HG02798 (cell line): ENCODE data around the gene ALOX5.
"Not testable (repeated sequence)": the region's sequence is repeated elsewhere in the genome, so short reads cannot be mapped to it uniquely, and the experiment has no call there.

ENCODE experiments used
- ATAC-seq: cut with Tn5 transposase; IDR thresholded peaks from one replicate; pipeline ENCODE4 v1.9.1; 2021; ENCODE audit warnings: mild to moderate bottlenecking; ENCODE audit not compliant: unreplicated experiment, poor library complexity

Gene ALOX5

GRCh38 chr10:45460235-45460878 lies 86.3 kb downstream of the ALOX5 start:
- ATAC-seq = peak; percentile 40

DNA sequence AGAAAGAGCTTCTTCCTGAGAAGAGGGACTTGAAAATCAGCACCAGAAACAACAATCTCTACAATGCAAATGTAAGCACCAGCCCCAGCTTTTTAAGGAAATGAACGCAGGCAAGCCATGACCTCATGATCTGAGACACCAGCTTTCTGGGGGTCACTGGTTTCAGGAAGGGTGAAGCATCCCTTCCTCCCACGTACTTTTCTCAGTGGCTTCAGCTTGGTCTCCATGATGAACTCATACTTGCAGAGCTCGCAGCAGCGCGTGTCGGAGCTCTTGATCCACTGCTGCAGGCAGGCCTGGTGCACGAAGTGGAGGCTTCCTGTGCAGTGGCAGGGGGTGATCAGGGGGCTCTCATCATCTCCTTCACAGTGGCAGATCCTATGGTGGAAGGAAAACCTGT lies 87.0 kb downstream of the ALOX5 start:
- ATAC-seq = peak; percentile 77

DNA sequence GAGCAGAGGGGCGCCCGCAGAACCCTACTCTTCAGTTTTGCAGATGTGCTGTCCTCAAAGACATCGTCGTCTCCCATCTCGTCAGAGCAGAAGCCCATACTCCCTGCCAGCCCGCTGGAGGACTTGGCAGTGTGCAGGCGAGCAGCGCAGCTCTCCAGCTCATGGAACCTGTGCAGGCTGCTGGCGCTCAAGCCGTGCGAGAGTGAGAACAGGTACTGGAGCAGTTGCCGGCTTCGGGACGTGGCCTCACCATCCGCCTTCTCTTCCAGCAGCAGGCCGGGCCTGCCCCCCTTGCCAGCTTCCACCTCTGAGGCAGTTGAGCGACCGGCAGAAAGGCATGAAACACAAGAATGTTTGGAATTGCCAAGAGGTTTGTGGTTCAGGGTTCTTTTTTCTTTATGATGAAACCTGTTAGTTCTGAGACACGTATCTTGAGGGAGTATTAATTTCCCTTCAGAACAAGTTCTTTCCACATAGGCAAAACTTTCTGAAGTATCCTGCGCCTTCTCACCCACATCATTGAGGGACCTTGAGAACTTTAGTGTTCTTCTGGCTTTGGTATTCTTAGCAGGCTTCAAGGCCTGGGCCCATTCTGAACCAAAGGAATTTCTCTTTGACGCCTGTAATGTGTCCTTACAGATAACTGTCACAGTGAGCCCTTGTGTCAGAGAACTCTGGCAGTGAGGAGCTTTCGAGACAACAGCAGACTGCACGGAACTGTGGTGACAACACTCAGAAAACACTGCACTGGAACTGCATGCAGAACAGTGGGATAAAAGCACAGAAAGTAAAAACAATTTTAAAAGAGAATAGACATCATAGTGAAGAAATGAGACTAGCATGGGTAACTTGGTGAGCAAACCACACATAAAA lies 89.5 kb downstream of the ALOX5 start:
- no peak for ATAC-seq

GRCh38 chr10:45464958-45465567 lies 91.0 kb downstream of the ALOX5 start:
- peak; percentile 49 for ATAC-seq

DNA sequence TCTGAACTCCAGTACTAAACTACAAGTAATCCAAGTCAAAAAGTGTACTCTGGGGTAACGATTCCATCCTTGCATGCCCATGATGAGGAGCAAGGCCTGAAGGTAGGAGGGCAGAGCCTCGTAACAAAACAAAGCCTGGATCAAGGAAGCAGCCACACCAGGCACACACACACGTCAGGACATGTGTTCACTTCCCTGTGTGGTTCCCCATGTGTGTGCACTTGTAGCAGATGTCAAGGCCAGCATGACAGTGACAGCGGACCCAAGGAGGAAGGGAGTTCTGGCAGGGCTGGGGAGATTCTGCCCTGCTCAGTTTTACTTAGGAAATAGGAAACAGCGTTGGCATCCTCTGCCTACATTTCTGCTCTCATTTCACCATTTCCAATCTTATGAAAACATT lies 92.8 kb downstream of the ALOX5 start:
- no peak for ATAC-seq

DNA sequence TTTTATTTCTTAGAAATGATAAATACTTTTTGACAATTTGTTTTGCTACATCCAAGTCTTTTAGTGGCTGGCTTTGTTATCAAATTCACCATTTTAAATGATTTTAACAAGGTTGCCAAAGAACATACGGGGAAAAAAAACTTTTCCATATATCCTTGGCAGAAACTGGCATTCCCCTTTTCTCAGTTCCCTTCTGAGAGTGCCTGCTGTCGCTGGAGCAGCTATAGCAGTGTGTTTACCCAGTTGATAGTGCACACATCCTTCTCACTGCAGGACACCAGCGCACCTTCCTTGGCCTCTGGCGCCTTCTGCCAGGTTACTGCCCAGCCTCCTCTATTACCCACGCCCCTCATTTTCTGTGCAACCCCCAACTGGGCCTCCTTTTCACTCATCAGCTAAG lies 94.1 kb downstream of the ALOX5 start:
- no peak for ATAC-seq

DNA sequence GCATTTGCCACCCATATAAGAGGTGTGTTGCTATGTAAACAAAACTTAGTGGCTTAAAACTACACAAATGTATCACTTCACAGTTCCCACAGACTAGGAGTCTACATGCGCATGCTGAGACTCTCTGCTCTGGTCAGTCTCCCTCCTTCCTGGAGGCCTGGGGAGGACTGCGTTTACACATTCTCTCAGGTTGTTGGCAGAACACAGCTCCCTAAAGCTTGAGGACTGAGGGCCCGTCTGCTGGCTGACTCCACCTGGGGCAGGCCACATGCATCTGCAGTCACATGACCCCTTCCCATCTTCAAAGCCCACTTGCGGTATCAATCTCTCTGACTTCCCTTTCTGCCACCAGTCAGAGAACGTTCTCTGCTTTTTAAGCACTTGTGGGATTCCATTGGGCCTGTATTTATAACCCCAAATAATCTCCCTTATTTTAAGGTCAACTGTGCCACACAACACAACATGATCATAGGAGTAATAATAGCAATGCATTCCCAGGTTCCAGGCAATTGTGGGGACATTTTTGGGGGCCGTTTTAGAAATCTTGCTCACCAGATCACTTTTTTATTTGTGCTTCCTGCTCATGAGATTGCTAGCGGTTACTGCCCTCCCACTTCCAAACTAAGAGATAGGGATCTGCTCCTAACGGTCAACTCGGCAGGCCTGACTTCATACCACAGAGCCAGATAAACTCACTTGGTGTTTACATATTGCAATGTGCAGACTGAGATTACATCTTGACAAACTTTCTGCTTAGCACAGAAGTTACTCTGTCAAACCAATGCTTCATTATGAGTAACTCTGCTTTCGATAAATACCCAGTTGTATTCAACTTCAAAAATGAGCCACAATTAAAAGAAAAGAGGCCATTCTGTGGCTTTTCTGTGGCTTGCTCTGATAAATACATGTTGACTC lies 96.3 kb downstream of the ALOX5 start:
- no peak for ATAC-seq

- ATAC-seq = no peak
Measured at GRCh38 chr10:45471059-45471458, 97.0 kb downstream of the ALOX5 start.

DNA sequence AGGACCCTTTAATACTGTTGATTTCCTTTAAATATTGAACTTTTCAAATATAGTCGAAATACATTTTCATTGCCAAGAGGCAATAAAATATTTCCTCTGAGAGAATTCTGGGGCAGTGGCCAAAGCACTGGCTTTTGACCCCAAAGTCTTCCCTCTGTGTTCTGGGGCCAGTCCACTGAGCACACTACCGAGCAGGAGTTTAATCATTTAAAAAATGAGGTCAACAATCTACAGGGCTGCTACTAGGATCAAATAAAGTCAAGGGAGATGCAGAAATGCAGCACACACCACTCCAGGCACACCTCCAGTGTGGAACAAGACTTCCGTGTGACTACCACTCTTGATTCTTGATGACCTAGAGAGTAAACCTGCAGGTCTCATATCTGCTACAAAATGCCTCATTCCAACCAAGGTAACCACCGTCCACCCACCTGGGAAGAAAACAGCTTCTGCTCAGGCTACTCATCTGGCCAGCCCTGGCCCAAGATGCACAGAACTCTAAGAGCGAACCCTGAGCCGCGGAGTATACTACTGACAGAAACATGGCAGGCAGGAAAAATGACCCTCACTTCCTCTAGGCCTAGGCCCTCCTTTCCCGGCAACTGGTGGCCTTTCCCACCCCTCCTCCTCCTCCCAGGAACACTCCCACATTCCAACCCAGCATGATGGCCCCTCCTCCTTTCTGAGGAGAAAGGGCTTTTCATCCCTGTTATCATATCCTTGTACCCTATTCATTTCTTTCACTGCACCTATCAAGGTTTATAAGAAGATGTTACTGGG lies 97.7 kb downstream of the ALOX5 start:
- no peak for ATAC-seq

DNA sequence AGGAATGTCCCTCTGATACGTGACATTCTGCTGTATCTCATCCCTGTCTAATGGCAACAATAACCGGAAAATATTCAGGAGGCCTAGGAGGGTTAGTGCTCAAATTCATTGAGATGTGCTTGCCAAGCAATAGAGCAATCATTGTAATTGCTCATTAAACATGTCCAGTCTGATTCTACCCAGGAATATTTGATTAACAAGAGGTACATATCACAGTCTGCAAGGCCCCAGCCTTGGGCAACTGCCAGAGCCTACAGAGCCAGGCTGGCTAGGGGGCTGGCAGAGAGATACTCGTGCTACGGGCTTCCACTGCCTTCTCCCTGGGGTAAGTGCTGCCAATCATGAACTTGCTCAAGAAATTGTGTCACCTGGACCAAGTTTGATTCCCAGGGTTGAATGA lies 99.1 kb downstream of the ALOX5 start:
- ATAC-seq = no peak

DNA sequence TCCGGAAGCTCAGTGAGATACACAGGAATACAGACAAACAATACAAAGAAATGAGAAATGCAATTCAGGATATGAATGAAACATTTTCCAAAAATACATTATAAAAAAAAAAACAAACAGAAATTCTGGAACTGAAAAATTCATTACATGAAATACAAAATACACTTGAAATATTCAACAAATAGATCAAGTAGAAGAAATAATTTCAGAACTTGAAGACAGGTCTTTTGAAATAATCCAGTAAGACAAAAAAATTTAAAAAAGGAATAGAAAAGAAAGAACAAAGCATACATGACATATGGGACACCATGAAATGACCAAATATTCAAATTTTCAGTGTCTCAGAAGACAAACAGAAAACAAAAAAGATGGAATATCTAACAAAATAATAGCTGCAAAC lies 102.5 kb downstream of the ALOX5 start:
- no peak for ATAC-seq

GRCh38 chr10:45480294-45480693 lies 106.3 kb downstream of the ALOX5 start:
- no peak for ATAC-seq

DNA sequence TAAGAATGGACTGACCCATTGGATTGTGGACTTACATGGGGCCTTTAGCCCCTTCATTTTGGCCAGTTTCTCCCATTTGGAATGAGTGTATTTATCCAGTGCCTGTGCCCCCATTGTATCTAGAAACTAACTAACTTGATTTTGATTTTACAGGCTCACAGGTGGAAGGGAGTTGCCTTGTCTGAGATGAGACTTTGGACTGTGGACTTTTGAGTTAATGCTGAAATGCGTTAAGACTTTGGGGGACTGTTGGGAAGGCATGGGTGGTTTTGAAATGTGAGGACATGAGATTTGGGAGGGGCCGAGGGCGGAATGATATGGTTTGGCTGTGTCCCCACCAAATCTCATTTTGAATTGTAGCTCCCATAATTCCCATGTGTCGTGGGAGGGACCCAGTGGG lies 107.1 kb downstream of the ALOX5 start:
- ATAC-seq = not testable (repeated sequence)

- ATAC-seq = no peak
Measured at GRCh38 chr10:45483002-45483401, 109.0 kb downstream of the ALOX5 start.

- ATAC-seq = no peak
Measured at GRCh38 chr10:45487735-45488134, 113.7 kb downstream of the ALOX5 start.

DNA sequence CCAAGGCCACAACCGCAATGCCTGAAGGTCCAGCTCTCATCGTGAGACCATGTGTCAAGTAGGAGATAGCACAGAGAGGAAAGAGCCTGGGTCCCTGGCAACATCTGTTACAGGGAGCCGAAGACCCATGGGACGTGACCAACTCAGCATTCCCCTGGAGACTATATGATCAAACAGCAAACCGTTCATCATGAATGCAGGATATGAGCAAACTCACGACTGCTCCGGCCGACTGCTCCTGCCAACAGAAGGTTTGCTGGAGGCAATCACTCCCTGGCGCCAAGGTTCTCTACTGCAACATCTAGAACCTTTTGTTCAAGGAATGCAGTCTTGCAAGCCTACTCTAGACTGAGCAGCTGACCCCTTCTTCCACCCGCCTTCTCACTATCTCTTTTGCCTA lies 114.3 kb downstream of the ALOX5 start:
- ATAC-seq = no peak

GRCh38 chr10:45490277-45490676 lies 116.3 kb downstream of the ALOX5 start:
- no peak for ATAC-seq

DNA sequence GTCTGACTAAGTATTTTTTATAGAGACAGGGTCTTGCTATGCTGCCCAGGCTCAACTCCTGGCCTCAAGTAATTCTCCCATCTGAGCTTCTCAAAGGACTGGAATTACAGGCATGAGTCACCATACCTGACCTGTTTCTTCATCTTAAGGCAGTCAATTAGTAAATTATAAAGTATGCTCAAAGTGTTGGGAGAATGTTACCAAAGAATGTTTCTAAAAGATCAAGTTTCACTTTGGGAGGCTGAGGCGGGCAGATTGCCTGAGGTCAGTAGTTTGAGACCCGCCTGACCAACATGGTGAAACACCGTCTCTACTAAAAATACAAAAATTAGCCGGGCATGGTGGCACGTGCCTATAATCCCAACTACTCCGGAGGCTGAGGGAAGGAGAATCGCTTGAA lies 117.0 kb downstream of the ALOX5 start:
- ATAC-seq = no peak
